H9 (cell line): Measurements from ENCODE around the gene ITGB6. TPM values are rescaled to one million over a fixed set of nuclear protein-coding genes. Genes with fewer than 3 reads are reported as not detected.

Experiments used
- DNase-seq: peaks from one replicate; pipeline ENCODE4 v3.0.0-alpha.2; 2017
- H2AFZ ChIP-seq: one replicate; pipeline ENCODE4 v1.6.1; 2013; ENCODE audit warnings: mild to moderate bottlenecking, low read length, control low read depth, moderate library complexity
- H2AK5ac ChIP-seq: 2 replicates; pipeline ENCODE4 v1.6.1; 2013; ENCODE audit warnings: low read length, control low read depth, mixed read lengths; ENCODE audit not compliant: insufficient read length
- H2BK120ac ChIP-seq: one replicate; pipeline ENCODE4 v1.6.1; 2013; ENCODE audit warnings: low read depth, mild to moderate bottlenecking, low read length, control low read depth, inconsistent platforms; ENCODE audit not compliant: poor library complexity, severe bottlenecking
- H2BK12ac ChIP-seq: 2 replicates; pipeline ENCODE4 v1.6.1; 2013; ENCODE audit warnings: low read length, control low read depth, mixed read lengths, low read depth; ENCODE audit not compliant: insufficient read length
- H2BK15ac ChIP-seq: 2 replicates; pipeline ENCODE4 v1.6.1; 2013; ENCODE audit warnings: low read depth, low read length, control low read depth
- H2BK20ac ChIP-seq: one replicate; pipeline ENCODE4 v1.6.1; 2013; ENCODE audit warnings: low read depth, mild to moderate bottlenecking, low read length, control low read depth, inconsistent platforms; ENCODE audit not compliant: poor library complexity, severe bottlenecking
- H2BK5ac ChIP-seq: 2 replicates; pipeline ENCODE4 v1.6.1; 2013; ENCODE audit warnings: low read length, control low read depth, mixed read lengths; ENCODE audit not compliant: insufficient read length
- H3K14ac ChIP-seq: 2 replicates; pipeline ENCODE4 v1.6.1; 2013; ENCODE audit warnings: low read length, control low read depth; ENCODE audit not compliant: insufficient read depth
- H3K18ac ChIP-seq: 2 replicates; pipeline ENCODE4 v1.6.1; 2013; ENCODE audit warnings: low read depth, mild to moderate bottlenecking, mixed read lengths, low read length, control low read depth; ENCODE audit not compliant: insufficient read length
- H3K23ac ChIP-seq: 2 replicates; pipeline ENCODE4 v1.6.1; 2013; ENCODE audit warnings: low read length, control low read depth, mixed read lengths, low read depth; ENCODE audit not compliant: insufficient read length
- H3K23me2 ChIP-seq: 2 replicates; pipeline ENCODE4 v1.6.1; 2013; ENCODE audit warnings: low read depth, mild to moderate bottlenecking, mixed read lengths, low read length, control low read depth; ENCODE audit not compliant: insufficient read length, poor library complexity, severe bottlenecking
- H3K27ac ChIP-seq: 2 replicates; pipeline ENCODE4 v1.5.1; 2013; ENCODE audit warnings: low read length, control low read depth, mixed read lengths, low read depth; ENCODE audit not compliant: insufficient read length
- H3K27me3 ChIP-seq: 2 replicates; pipeline ENCODE4 v1.6.1; 2013; ENCODE audit warnings: low read length, control low read depth, inconsistent platforms; ENCODE audit not compliant: insufficient read depth
- H3K4ac ChIP-seq: 2 replicates; pipeline ENCODE4 v1.6.1; 2013; ENCODE audit warnings: low read depth, mild to moderate bottlenecking, control low read depth, inconsistent platforms, low read length, moderate library complexity
- H3K4me1 ChIP-seq: 2 replicates; pipeline ENCODE4 v1.6.1; 2013; ENCODE audit warnings: low read length, control low read depth, inconsistent platforms; ENCODE audit not compliant: insufficient read depth
- H3K4me2 ChIP-seq: 2 replicates; pipeline ENCODE4 v1.6.1; 2013; ENCODE audit warnings: low read length, control low read depth, mixed read lengths; ENCODE audit not compliant: insufficient read length, insufficient read depth
- H3K56ac ChIP-seq: 2 replicates; pipeline ENCODE4 v1.6.1; 2013; ENCODE audit warnings: low read depth, mild to moderate bottlenecking, mixed read lengths, low read length, control low read depth; ENCODE audit not compliant: insufficient read length
- H3K79me1 ChIP-seq: 2 replicates; pipeline ENCODE4 v1.6.1; 2013; ENCODE audit warnings: low read depth, mild to moderate bottlenecking, moderate library complexity, low read length, control low read depth, inconsistent platforms; ENCODE audit not compliant: insufficient read depth, poor library complexity, severe bottlenecking
- H3K79me2 ChIP-seq: 2 replicates; pipeline ENCODE4 v1.6.1; 2013; ENCODE audit warnings: low read length, control low read depth, inconsistent platforms; ENCODE audit not compliant: insufficient read depth
- H3K9ac ChIP-seq: 2 replicates; pipeline ENCODE4 v1.6.1; 2013; ENCODE audit warnings: low read length, control low read depth, mixed read lengths; ENCODE audit not compliant: insufficient read length; ENCODE audit errors: extremely low read depth
- H3K9me3 ChIP-seq: one replicate; pipeline ENCODE4 v1.6.1; 2013; ENCODE audit warnings: low read depth, low read length, inconsistent platforms; ENCODE audit not compliant: control insufficient read depth
- H3T11ph ChIP-seq: one replicate; pipeline ENCODE4 v1.6.1; 2013; ENCODE audit warnings: mild to moderate bottlenecking, low read length, control low read depth, inconsistent platforms
- H4K20me1 ChIP-seq: one replicate; pipeline ENCODE4 v1.6.1; 2013; ENCODE audit not compliant: control insufficient read depth, insufficient read length, insufficient read depth
- H4K5ac ChIP-seq: 2 replicates; pipeline ENCODE4 v1.6.1; 2013; ENCODE audit warnings: low read depth, mild to moderate bottlenecking, mixed read lengths, low read length, control low read depth; ENCODE audit not compliant: insufficient read length
- H4K8ac ChIP-seq: replicated peaks from 2 replicates; pipeline ENCODE4 v1.6.1; 2013; ENCODE audit warnings: low read length, control low read depth, mixed read lengths, low read depth; ENCODE audit not compliant: insufficient read length
- H4K91ac ChIP-seq: 2 replicates; pipeline ENCODE4 v1.6.1; 2013; ENCODE audit warnings: low read depth, mild to moderate bottlenecking, moderate library complexity, mixed read lengths, low read length, control low read depth; ENCODE audit not compliant: insufficient read length
- H3K27ac Mint-ChIP-seq, 3 experiments: 2 replicates in 2 of 3; 3 replicates in 1 of 3; pipeline ENCODE4 v1.8.0; 2020 to 2021; ENCODE audit warnings: mixed read lengths in 3 of 3, mild to moderate bottlenecking in 1 of 3, moderate library complexity in 1 of 3
- H3K27me3 Mint-ChIP-seq: 2 replicates; pipeline ENCODE4 v1.8.0; 2021; ENCODE audit warnings: low read depth, mild to moderate bottlenecking, moderate library complexity, mixed read lengths
- H3K36me3 Mint-ChIP-seq, 3 experiments: 2 replicates in 2 of 3; 3 replicates in 1 of 3; pipeline ENCODE4 v1.8.0; 2020 to 2021; ENCODE audit warnings: low read depth in 3 of 3, mixed read lengths in 3 of 3; ENCODE audit not compliant: insufficient read depth in 1 of 3
- H3K4me1 Mint-ChIP-seq, 2 experiments: 2 replicates each; pipeline ENCODE4 v1.8.0; 2020; ENCODE audit warnings: mixed read lengths in 2 of 2
- H3K4me3 Mint-ChIP-seq, 2 experiments: 2 replicates in 1 of 2; 3 replicates in 1 of 2; pipeline ENCODE4 v1.8.0; 2020 to 2021; ENCODE audit warnings: mild to moderate bottlenecking in 2 of 2, mixed read lengths in 2 of 2, moderate library complexity in 1 of 2
- H3K9me3 Mint-ChIP-seq, 2 experiments: 2 replicates in 1 of 2; 3 replicates in 1 of 2; pipeline ENCODE4 v1.8.0; 2020; ENCODE audit warnings: mild to moderate bottlenecking in 2 of 2, mixed read lengths in 2 of 2, moderate library complexity in 1 of 2
- WGBS: extraction: QIAGEN DNeasy Blood & Tissue Kit; methylation state at CpG from one replicate; pipeline ENCODE4 v1.1.7; 2013; ENCODE audit warnings: missing lambda C conversion rate, low lambda C conversion rate, mixed read lengths; ENCODE audit not compliant: insufficient read length; ENCODE audit errors: extremely low coverage; 5-methylcytosine and 5-hydroxymethylcytosine counted together
- total RNA-seq: library from RNA; stranded (reverse); gene quantifications from 2 replicates; pipeline ENCODE4 v1.2.1, GENCODE V29; 2021
- TF ChIP-seq, protein P1 (sequence below): fragments of 200-600 bp; sonication (generic); conservative IDR thresholded peaks from 3 replicates; pipeline ENCODE4 v1.8.0; 2021; ENCODE audit warnings: antibody characterized with exemption, mild to moderate bottlenecking

Gene ITGB6
- total RNA-seq, 1 experiment from 2014 or later = not detected

DNA sequence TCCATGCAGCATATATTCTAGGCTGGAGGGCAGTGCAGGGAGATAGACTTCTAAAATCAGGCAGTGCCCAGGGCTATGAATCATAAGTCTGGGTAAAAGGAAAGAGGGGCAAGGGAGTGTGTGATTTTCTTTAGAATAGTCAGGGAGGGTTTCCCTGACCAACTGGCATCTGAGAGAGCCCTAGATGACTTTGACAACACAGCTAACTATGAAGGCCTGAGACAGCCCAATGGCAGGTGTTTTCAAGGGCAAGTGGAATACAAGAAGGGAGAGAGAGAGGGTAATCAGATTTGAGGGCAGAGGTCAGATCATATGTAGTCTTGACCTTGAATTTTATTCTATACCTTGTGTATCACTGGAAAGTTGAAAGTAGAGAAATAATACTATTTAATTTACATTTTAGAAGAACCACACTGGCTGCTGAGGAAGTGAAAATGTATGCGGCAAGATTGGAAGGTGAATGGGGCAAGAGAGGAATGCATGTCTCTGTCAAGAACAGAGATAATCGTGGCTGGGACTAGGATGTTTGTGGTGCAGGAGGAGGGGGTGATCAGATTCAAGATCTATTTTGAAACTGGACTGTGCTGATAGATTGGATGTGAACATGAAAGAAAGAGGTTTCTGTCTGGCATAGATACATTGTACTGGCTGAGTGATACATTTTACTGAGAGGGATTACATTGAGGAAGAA is 1.9 kb upstream of the ITGB6 start:
- Histone ChIP-seq H2BK5ac (no peak overlapping the region), H2AFZ (no peak overlapping the region), H3K9me3 (no peaks in the 10 kb centered on the region), H3T11ph (no peak overlapping the region), H3K4ac (no peak overlapping the region), H3K23ac (no peak overlapping the region), H4K8ac (no peak overlapping the region), H3K4me2 (no peak overlapping the region), H3K79me1 (no peaks in the 10 kb centered on the region), H2BK20ac (no peak overlapping the region), H2BK12ac (no peak overlapping the region), H3K9ac (no peak overlapping the region), H3K23me2 (no peaks in the 10 kb centered on the region), H2BK120ac (no peak overlapping the region), H3K4me1 (no peaks in the 10 kb centered on the region), H4K91ac (no peak overlapping the region), H3K79me2 (no peaks in the 10 kb centered on the region), H3K18ac (no peak overlapping the region), H4K5ac (no peak overlapping the region), H3K14ac (no peak overlapping the region), H2BK15ac (no peak overlapping the region), H3K56ac (no peak overlapping the region), H2AK5ac (no peak overlapping the region), H3K27ac (no peak overlapping the region), H4K20me1 (no peaks in the 10 kb centered on the region), H3K27me3 (no peaks in the 10 kb centered on the region)
- DNase-seq = no peak
- no peaks in the 10 kb centered on the region for H3K4me1 Mint-ChIP-seq
- no peak overlapping the region for H3K4me3 Mint-ChIP-seq
- no CpG with 5 or more reads among the region's 2 CpGs for WGBS
- H3K9me3 Mint-ChIP-seq = peaks cover 0 to 8% of the 10 kb centered on the region in 2 experiments; a peak in 2 of 5 replicates
- TF ChIP-seq, protein P1, sequence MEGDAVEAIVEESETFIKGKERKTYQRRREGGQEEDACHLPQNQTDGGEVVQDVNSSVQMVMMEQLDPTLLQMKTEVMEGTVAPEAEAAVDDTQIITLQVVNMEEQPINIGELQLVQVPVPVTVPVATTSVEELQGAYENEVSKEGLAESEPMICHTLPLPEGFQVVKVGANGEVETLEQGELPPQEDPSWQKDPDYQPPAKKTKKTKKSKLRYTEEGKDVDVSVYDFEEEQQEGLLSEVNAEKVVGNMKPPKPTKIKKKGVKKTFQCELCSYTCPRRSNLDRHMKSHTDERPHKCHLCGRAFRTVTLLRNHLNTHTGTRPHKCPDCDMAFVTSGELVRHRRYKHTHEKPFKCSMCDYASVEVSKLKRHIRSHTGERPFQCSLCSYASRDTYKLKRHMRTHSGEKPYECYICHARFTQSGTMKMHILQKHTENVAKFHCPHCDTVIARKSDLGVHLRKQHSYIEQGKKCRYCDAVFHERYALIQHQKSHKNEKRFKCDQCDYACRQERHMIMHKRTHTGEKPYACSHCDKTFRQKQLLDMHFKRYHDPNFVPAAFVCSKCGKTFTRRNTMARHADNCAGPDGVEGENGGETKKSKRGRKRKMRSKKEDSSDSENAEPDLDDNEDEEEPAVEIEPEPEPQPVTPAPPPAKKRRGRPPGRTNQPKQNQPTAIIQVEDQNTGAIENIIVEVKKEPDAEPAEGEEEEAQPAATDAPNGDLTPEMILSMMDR = no peak
- no peak overlapping the region for H3K27ac Mint-ChIP-seq
- H3K27me3 Mint-ChIP-seq = 0 out of 2 replicates have a peak, but pooled peaks cover 3% of the 10 kb centered on the region
- H3K36me3 Mint-ChIP-seq = peaks cover 0 to 7% (median 0%) of the 10 kb centered on the region in 3 experiments; a peak in 4 of 7 replicates
